Measurements from ENCODE around the gene SMIM38.

DNA sequence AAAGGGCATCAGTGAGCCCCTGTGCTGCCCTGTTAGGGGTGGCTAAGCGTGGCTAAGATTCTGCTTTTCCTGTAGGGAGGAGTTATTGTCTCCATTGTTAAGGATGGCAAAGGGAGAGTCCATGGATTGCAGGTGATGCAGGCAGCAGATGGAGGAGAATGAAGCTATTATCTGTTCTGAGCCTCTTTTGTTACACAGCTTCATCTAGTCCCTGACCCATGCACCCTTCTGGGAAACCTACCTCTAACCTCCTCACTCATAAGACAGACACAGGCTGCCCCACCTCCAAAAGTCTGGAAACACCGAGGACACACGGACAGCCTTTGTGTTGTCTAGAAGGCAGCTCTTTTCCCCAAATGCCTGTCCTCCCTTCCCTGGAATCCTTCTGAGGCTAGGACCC lies 13.7 kb downstream of the SMIM38 start:
- TF ChIP-seq, protein P1, sequence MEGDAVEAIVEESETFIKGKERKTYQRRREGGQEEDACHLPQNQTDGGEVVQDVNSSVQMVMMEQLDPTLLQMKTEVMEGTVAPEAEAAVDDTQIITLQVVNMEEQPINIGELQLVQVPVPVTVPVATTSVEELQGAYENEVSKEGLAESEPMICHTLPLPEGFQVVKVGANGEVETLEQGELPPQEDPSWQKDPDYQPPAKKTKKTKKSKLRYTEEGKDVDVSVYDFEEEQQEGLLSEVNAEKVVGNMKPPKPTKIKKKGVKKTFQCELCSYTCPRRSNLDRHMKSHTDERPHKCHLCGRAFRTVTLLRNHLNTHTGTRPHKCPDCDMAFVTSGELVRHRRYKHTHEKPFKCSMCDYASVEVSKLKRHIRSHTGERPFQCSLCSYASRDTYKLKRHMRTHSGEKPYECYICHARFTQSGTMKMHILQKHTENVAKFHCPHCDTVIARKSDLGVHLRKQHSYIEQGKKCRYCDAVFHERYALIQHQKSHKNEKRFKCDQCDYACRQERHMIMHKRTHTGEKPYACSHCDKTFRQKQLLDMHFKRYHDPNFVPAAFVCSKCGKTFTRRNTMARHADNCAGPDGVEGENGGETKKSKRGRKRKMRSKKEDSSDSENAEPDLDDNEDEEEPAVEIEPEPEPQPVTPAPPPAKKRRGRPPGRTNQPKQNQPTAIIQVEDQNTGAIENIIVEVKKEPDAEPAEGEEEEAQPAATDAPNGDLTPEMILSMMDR (IDR thresholded peaks at IDR 0.05; ENCODE audit: borderline replicate concordance, extremely low read depth, low read length, poor library complexity, severe bottlenecking) = no peak
- TF ChIP-seq EZH2 (IDR thresholded peaks at IDR 0.05; ENCODE audit: borderline replicate concordance, low read depth, low read length, severe bottlenecking) = no peak

Data from DND-41 (cell line).